ENCODE results near the gene KCNQ5.

KCNQ5 gene

DNA sequence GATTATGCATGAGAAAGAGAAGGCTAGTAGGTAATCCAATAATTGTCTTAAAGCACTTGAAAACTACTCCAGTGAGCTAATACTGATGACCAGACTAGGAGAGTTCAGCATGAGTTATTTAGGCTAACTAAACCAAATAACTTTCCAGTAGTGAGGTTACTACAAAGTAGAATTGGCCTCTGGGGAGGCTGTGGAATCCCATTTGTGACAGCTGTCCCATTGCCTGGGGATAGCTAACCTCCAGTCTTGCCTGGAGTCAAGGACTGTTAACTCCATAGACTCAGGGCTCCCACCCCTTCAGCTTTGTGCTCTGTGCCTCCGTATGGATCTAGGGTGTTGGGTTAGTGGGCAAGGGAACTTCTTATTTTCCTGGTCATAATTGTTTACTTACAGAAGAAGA, 51.0 kb downstream of the KCNQ5 start:
- H3K79me2 ChIP-seq (ENCODE audit: control insufficient read depth, low read length) = peaks cover 86% of the 10 kb centered on the region
- H3K4me3 ChIP-seq (ENCODE audit: low read length) = no peak overlapping the region
- H3K27me3 ChIP-seq (ENCODE audit: control insufficient read depth, low read length) = no peaks in the 10 kb centered on the region
- H3K9me3 ChIP-seq (ENCODE audit: control insufficient read depth, insufficient read depth, low read length) = no peaks in the 10 kb centered on the region
- H3K9me2 ChIP-seq (replicated peaks; ENCODE audit: control insufficient read depth, low read length) = no peaks in the 10 kb centered on the region
- no peaks in the 10 kb centered on the region for H3K4me1 ChIP-seq (ENCODE audit: control insufficient read depth, low read length)
- no peaks in the 10 kb centered on the region for H4K20me1 ChIP-seq (ENCODE audit: control insufficient read depth, insufficient read depth, low read depth, low read length)
- H3K36me3 ChIP-seq (ENCODE audit: control insufficient read depth, low read length) = peaks cover 24% of the 10 kb centered on the region
- no peaks in the 10 kb centered on the region for H3F3A ChIP-seq (ENCODE audit: control insufficient read depth, insufficient read depth)
- TF ChIP-seq, protein P1, sequence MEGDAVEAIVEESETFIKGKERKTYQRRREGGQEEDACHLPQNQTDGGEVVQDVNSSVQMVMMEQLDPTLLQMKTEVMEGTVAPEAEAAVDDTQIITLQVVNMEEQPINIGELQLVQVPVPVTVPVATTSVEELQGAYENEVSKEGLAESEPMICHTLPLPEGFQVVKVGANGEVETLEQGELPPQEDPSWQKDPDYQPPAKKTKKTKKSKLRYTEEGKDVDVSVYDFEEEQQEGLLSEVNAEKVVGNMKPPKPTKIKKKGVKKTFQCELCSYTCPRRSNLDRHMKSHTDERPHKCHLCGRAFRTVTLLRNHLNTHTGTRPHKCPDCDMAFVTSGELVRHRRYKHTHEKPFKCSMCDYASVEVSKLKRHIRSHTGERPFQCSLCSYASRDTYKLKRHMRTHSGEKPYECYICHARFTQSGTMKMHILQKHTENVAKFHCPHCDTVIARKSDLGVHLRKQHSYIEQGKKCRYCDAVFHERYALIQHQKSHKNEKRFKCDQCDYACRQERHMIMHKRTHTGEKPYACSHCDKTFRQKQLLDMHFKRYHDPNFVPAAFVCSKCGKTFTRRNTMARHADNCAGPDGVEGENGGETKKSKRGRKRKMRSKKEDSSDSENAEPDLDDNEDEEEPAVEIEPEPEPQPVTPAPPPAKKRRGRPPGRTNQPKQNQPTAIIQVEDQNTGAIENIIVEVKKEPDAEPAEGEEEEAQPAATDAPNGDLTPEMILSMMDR (IDR thresholded peaks at IDR 0.05; ENCODE audit: low read depth, low read length, poor library complexity, severe bottlenecking) = no peak
- no peak for TF ChIP-seq EZH2phosphoT487 (IDR thresholded peaks at IDR 0.05; ENCODE audit: borderline replicate concordance, low read length)
- H3K4me2 ChIP-seq (ENCODE audit: low read length) = no peak overlapping the region
- no peak overlapping the region for H3K27ac ChIP-seq (ENCODE audit: low read depth, low read length)

DNA sequence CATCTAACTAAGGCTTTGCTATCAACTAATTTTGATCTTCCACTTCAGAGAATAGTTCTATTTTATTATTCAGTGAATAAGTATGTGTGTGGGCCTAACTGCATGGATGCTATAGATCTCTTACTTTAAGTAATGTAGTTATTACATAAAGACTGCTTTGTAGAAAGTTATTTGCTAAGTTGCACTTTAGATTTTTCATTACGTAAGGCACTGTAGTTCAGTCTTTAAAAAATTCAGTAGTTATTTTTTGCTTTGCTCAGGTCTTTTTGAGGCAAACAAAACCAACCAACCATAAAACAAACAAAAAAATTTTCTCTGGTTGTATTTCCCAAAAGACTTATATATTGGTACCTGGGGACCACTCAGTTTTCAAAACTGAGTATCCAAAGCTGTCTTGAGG, 53.0 kb downstream of the KCNQ5 start:
- TF ChIP-seq EZH2phosphoT487 (IDR thresholded peaks at IDR 0.05; ENCODE audit: borderline replicate concordance, low read length) = no peak
- TF ChIP-seq, protein P1 (IDR thresholded peaks at IDR 0.05; ENCODE audit: low read depth, low read length, poor library complexity, severe bottlenecking) = no peak
- Histone ChIP-seq H3K9me2 (replicated peaks; ENCODE audit: control insufficient read depth, low read length) (no peaks in the 10 kb centered on the region), H3K27me3 (ENCODE audit: control insufficient read depth, low read length) (no peaks in the 10 kb centered on the region), H3K36me3 (ENCODE audit: control insufficient read depth, low read length) (peaks cover 36% of the 10 kb centered on the region), H3K4me1 (ENCODE audit: control insufficient read depth, low read length) (no peaks in the 10 kb centered on the region), H3K4me3 (ENCODE audit: low read length) (no peak overlapping the region), H4K20me1 (ENCODE audit: control insufficient read depth, insufficient read depth, low read depth, low read length) (no peaks in the 10 kb centered on the region), H3K9me3 (ENCODE audit: control insufficient read depth, insufficient read depth, low read length) (no peaks in the 10 kb centered on the region), H3K27ac (ENCODE audit: low read depth, low read length) (no peak overlapping the region), H3K4me2 (ENCODE audit: low read length) (no peak overlapping the region), H3F3A (ENCODE audit: control insufficient read depth, insufficient read depth) (no peaks in the 10 kb centered on the region), H3K79me2 (ENCODE audit: control insufficient read depth, low read length) (peaks cover 78% of the 10 kb centered on the region)

DNA sequence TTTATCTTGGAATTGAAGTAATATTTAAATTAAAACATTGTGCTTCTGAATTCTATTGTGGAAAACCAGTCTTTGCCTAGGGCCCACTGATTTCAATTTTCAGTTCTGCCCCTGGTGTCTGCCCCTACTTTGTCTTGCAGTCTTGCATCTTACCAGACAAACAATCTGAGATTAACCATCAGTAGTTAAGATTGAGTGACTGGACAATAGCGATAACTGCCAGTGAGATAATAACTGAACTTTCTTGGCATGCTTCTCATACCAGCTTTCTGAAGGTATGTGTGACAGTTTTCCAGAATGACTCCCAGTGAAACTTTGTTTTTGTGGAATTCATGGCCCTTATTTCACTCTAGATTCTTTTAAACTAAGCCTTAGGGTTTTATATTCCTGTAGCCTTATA, 53.5 kb downstream of the KCNQ5 start:
- Histone ChIP-seq H3K27me3 (ENCODE audit: control insufficient read depth, low read length) (no peaks in the 10 kb centered on the region), H3K4me3 (ENCODE audit: low read length) (no peak overlapping the region), H3K9me3 (ENCODE audit: control insufficient read depth, insufficient read depth, low read length) (no peaks in the 10 kb centered on the region), H3K4me1 (ENCODE audit: control insufficient read depth, low read length) (no peaks in the 10 kb centered on the region), H3K4me2 (ENCODE audit: low read length) (no peak overlapping the region), H3F3A (ENCODE audit: control insufficient read depth, insufficient read depth) (no peaks in the 10 kb centered on the region), H3K27ac (ENCODE audit: low read depth, low read length) (no peak overlapping the region), H3K9me2 (replicated peaks; ENCODE audit: control insufficient read depth, low read length) (no peaks in the 10 kb centered on the region), H3K79me2 (ENCODE audit: control insufficient read depth, low read length) (peaks cover 74% of the 10 kb centered on the region), H4K20me1 (ENCODE audit: control insufficient read depth, insufficient read depth, low read depth, low read length) (no peaks in the 10 kb centered on the region), H3K36me3 (ENCODE audit: control insufficient read depth, low read length) (peaks cover 37% of the 10 kb centered on the region)
- no peak for TF ChIP-seq EZH2phosphoT487 (IDR thresholded peaks at IDR 0.05; ENCODE audit: borderline replicate concordance, low read length)
- TF ChIP-seq, protein P1 (IDR thresholded peaks at IDR 0.05; ENCODE audit: low read depth, low read length, poor library complexity, severe bottlenecking) = no peak

Measured in DOHH2 (cell line).